ENCODE measurements around the gene ZSCAN22.
A peak's percentile ranks its signal among the peaks of the same experiment; 100 is the strongest.

The ZSCAN22 gene

DNA sequence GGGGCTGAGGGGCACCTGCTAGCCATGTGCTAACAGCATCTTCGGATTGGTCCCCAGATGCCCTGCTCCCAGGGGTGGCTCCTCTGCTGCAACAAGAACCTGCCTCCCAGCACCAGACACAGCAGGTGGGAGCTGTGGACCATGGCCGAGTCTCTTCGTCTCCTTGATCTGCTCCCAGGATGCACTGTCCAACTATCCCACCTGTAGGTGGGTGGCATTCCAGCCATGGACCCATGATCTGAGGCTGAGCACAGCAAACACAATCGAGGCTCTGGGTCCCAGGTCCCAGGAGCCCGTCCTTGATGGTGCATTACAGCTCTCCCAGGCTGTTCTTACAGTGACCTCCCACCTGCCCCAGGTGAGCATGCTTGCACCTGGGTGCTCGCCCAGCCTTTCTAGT lies 52.5 kb downstream of the ZSCAN22 start:
- DNase-seq, result no peak

DNA sequence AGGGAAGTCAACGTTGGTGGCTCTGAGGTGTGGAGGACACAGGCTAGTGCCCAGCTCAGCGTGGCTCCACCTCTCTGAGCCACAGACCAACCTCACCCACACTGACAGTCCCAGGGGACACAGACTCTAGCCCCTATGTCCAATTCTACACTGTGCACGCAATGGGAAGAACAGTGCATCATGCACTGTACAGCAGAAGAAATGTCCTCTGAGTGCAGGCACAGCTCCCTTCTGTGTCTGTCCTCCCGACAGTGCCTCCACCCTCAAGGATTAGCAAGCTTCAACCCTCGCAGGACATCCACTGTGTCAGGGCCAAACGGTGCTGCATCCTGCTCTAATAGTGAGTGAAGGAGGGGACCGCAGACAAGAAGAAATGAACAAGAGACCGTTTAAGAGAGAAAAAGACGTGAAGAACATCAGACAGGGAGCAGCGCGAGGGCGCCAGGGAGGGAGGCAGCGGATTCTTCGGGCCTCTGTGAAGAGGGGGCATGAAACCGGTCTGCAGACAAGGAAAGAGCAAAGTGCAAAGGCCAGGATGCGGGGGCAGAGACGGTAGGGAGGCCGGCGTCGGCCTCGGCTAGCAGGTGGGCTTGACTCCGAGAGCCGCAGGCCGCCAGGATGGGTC lies 53.4 kb downstream of the ZSCAN22 start:
- no peak for DNase-seq

DNA sequence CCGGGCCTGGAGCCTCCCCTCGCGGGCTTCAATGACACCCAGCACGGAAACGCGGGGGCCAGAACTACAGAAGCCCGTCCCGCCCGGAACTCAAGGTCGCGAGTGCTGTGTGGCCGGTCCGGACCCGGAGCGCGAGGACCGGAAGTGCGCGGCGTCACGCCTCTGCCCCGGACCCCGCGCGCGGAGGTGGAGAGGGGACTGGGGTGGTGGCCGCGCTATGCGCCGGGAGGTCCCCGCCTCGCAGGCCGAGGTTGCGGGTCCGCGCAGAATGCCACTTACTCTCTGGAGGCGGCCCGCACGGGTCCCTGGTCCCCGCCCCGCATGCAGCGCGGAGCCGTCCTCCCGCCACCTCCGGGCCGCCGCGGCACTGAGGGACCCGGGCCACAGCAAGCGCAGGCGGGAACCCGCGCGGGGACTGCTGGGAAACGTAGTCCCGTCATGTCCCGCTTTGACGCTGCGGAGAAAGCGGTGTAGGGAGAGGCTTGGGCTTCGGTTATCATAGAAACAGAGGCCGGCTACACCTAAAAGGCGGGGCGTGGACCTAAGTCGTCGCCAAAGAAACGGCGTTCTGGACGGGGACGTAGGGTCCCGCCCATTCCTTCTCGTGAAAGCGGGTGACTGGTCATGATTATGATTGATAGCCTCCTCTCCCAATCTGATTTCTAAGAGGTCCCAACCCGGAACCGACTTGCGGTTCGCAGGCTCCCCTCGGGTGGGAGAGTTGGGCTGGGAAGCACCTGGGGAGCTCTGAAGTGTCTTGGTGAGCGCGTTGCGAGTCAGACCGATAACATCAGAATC lies 54.1 kb downstream of the ZSCAN22 start, which contains the start of gene ZNF837:
Gene ZNF837 (minus strand): TSS at position 369 of the 798 bp plus-strand sequence. CDS start 11,698 bp downstream, outside the sequence.
- peak; percentile 99 for DNase-seq

DNA sequence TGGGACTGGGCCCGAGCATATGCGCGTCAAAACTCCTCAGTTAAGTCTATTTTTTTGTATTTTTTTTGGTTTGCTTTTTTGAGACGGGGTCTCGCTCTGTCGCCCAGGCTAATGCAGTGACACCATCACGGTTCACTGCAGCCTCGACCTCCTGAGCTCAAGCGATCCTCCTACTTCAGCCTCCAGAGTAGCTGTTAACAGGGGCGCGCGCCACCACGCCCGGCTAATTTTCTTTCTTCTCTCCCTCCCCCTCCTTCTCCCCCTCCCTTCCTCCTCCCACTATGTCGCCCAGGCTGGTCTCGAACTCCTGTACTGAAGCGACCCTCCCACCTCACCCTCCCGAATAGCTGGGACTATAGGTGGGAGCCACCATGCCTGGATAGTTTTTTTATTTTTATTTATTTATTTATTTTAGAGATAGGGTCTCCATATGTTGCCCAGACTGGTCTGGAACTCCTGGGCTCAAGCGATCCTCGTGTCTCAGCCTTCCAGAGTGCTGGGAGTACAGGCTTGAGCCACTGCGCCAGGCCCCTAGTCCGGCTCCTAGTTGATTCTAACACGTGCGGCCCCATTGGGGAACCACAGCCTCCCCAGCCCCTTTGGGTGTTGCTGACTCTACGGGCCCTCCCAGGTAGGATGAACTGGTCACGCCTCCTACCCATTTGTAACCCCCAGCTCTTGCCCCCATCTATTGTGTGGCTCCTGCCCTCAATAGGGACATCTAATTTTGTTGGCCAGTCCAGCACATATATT lies 54.8 kb downstream of the ZSCAN22 start:
- DNase-seq, result no peak

DNA sequence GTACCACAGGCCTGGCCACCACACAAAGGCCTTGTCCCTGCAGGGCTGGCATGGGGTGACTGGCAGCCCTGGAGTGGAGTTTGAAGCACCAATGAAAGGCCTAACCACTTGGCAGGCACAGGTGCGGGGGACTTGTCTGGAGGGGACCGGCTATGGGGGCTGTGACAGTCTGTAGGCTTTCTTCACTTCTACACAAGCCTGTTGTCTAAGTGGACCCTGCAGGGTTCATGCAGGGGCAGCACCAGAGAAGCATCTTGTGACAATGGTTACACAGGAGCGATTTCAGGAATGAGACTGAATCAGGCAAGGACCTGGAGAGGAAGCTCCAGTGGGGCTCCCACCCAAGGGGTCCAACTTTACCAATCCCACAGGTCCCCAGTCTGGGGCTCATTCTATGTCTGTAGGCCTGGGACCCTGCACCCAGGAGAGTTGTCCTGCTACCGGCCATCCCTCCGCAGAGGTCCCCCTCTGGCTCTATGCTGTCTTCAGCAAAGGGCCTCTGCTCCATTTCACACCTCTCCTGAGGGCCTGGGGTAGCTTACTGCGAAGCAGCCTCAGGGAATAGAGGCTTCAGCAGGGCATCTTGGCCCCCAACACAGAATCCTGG lies 56.3 kb downstream of the ZSCAN22 start:
- DNase-seq, result no peak

DNA sequence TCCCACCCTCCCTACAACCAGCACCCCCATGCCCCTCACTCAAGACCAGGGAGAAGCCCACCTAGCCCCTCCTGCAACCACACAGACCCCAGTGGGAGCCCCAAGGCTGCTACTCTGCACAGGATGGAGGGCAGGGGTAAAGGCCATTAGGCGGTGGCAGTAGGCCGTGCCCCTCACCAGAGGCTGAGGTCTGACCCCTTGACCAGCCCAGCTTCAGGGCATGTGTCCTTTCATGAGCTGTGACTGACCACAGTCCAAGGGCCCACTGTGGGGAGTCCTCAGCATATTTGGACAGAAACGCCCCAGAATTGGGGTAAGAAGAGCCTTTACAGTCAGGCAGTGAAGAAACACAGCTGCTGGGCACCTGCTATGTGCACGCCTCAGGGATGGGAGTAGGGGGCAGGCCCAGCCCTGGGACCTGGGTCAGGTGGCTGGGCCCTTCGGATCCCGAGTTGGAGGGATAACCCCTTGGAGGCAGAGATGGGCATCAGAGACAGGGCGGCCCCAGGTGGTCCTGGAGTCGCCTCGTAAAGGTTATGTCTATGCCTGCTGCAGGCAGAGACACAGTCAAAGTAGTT lies 58.6 kb downstream of the ZSCAN22 start:
- no peak for DNase-seq

DNA sequence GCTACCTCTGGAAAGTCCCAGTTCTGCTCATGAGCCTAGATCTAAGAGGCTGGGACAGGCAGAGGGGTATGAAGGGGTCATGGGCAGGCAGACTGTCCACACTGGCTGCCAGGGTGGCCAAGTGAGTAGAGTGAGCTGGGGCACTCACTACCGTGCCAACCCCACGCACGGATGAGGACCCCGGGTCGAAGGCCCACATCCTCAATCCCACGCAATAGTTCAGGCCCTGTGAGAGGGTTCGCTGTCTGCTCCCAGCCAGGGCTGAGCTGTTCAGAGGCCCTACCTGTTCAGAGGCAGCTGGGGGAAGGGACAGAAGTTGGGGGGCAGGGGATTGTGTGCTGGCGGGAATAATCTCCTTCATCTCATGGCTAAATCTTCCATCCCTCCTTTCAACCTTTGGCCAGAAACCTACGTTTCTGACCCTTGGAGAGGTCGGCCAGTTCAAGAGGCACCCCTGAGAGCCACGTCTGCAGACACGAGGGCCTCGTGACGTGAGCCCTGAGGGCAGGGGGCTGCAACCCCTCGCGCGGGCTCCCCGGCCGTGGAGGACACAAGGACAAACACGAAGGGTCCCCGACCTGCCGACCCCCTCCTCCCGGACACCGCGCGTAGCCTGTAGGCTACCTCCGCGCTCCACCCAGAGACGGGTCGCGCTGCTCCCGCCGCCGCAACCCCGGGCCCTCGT lies 59.2 kb downstream of the ZSCAN22 start:
- DNase-seq, result no peak

DNA sequence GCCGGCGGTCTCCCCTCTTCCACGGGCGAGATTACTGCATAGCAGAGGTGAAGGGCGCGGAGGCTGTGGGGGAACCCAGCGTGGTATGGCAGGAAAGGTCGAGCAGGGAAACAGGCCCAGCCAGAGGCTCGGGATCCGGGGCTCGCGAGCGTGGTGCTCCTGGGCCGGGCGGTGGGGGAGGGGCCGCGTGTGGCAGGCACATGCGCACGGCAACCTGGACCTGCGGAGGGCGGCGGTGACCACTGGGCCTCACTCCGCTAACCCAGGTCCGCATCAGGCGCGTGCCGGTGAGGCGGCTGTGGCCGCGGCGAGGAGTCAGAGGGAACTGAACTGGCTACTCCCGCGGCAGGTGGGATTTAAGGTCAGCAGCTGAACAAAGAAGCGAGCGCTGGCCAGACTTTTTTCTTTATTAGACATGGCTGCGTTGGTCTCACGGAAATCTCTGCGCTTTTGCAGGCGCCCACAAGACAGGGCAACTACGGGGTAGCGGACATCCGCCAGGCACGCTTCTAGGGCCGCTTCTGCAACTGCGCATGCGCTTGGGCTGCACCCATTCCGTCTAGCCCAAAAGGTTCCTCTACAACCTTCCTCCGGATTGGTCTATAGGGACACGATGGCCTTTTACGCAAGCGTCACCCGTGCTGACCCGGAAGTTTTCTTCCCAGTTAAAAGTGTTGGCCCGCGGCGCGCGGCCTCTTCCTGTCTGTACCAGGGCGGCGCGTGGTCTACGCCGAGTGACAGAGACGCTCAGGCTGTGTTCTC lies 60.0 kb downstream of the ZSCAN22 start, which contains the start of gene RPS5:
Gene RPS5 (plus strand): TSS at position 694 of the 762 bp plus-strand sequence. CDS start 869 bp downstream, outside the sequence.
- DNase-seq, result peak; percentile 96 to 98

DNA sequence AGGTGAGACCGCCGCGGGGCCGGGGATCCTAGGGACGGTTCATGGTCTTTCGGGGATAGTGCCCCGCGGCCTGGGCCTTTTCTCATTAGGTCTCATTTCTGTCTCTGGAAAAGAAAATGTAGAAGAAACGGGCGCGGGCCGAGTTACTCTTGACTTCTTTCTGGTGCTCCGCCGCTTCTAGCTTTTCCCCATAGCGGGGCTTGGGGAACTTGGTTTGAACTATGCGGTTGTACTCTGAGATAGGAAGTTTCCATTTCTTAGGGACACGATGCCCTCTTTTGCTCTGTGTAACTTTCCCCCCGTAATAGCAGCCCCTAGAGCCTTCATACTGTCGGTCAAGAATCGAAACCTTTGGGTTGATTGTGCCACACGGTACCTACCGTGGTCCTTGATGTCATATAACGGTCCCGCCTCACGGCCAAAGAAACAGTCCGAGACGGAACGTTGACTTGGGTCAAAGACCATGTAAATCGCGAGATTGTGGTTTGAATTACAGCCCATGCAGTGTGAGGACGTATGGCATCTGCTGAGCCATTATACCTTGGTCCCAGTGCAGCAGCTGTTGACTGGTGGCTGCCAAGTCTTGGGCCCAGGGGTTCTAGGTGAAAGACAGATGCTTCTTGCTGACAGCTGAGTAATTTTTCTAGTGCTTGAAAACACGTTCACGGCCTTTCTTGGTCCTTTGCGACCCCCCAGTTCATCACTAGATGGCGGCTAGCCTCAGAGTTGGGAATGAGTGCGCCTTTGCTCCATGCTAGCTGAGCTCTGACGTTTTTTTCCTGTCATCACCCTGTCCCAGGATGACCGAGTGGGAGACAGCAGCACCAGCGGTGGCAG lies 60.8 kb downstream of the ZSCAN22 start:
- DNase-seq, result no peak

DNA sequence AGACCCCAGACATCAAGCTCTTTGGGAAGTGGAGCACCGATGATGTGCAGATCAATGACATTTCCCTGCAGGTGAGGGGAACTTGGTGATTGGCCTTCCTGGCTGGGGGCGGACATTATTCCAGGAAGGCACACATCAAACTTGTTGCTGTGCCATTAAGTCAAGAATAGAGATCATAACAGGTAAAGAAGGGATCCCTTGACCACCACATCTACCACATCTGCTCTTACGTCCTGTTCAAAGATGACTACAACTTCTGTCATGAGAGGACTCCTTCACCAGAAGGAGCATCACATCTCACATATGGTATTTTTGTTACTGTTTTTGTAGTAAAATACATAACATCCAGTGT lies 61.4 kb downstream of the ZSCAN22 start:
- no peak for DNase-seq
